K562 (cell line): ENCODE results near the gene IL10RB. TPM values are rescaled to one million over a fixed set of nuclear protein-coding genes. Genes with fewer than 3 reads are reported as not detected.

Source experiments
- ATAC-seq: fragments of 200-7000 bp; cut with Tn5 transposase; 3 replicates; pipeline ENCODE4 v1.9.1; 2020; ENCODE audit warnings: moderate library complexity
- BruUV-seq: library from RNA; stranded (reverse); fragments of 400-500 nt; replicated peaks from 2 replicates; lab custom pipeline; 2021; lab: Mats Ljungman, UMichigan
- CTCF ChIA-PET: fragments of 300-600 bp; formaldehyde crosslinking; extraction: SDS; loops from one replicate; lab custom pipeline; 2021; ENCODE audit warnings: low intra/inter-chr PET ratio; lab: Yijun Ruan, JAX
- POLR2A ChIA-PET: fragments of 300-600, 350-650 bp; sonication (Branson Sonifier 250); formaldehyde crosslinking; extraction: SDS; loops from one replicate; lab custom pipeline; 2021; ENCODE audit warnings: antibody characterized with exemption, inconsistent platforms; lab: Yijun Ruan, JAX
- DNase-seq, 4 experiments: peaks; one replicate each; pipeline versions ENCODE4 v3.0.0 to v3.0.0-alpha.2; 2011 to 2018; ENCODE audit warnings: low spot score in 3 of 4, mixed read lengths in 3 of 4; ENCODE audit errors: extremely low read depth in 1 of 4
- FAIRE-seq: peaks from 2 replicates; lab custom pipeline; 2011; peaks lifted over from hg19 to GRCh38; lab: Jason Lieb, UNC
- H2AFZ ChIP-seq: 2 replicates; pipeline ENCODE4 v1.6.0; 2011; ENCODE audit warnings: low read depth, low read length, control low read depth, inconsistent platforms
- H3K27ac ChIP-seq: fragments of 200-600 bp; 3 replicates; pipeline ENCODE4 v1.8.0; 2011; ENCODE audit warnings: low read depth, mild to moderate bottlenecking, control low read depth, inconsistent platforms, low read length, moderate library complexity, mixed read lengths; ENCODE audit errors: extremely low read depth
- H3K27me3 ChIP-seq, 2 experiments: fragments of 300-600 bp in 1 of 2; 2 replicates in 1 of 2; 3 replicates in 1 of 2; pipeline versions ENCODE4 v1.6.0 to v1.8.0; 2011; ENCODE audit warnings: inconsistent platforms in 2 of 2, low read length in 2 of 2, mild to moderate bottlenecking in 1 of 2, mixed read lengths in 1 of 2, moderate library complexity in 1 of 2; ENCODE audit not compliant: control insufficient read depth in 2 of 2, insufficient read depth in 2 of 2
- H3K36me3 ChIP-seq: fragments of 300-600 bp; 3 replicates; pipeline ENCODE4 v1.8.0; 2011; ENCODE audit warnings: mild to moderate bottlenecking, low read length, inconsistent platforms; ENCODE audit not compliant: control insufficient read depth, insufficient read depth
- H3K4me1 ChIP-seq, 2 experiments: fragments of 200-600 bp in 1 of 2; replicated peaks in 1 of 2; 2 replicates in 1 of 2; 3 replicates in 1 of 2; pipeline versions ENCODE4 v1.5.1 to v1.8.0; 2011; ENCODE audit warnings: inconsistent platforms in 2 of 2, low read length in 2 of 2, mild to moderate bottlenecking in 1 of 2, mixed read lengths in 1 of 2, moderate library complexity in 1 of 2; ENCODE audit not compliant: control insufficient read depth in 2 of 2, insufficient read depth in 2 of 2
- H3K4me2 ChIP-seq: 2 replicates; pipeline ENCODE4 v1.6.1; 2011; ENCODE audit warnings: low read length, control low read depth, inconsistent platforms, mixed read lengths; ENCODE audit not compliant: insufficient read depth
- H3K4me3 ChIP-seq: fragments of 200-600 bp; sonication (generic), shearing (Covaris generic); 2 replicates; pipeline ENCODE4 v1.5.1; 2016; ENCODE audit warnings: control low read depth, inconsistent platforms
- H3K79me2 ChIP-seq: fragments of 200-600 bp; 3 replicates; pipeline ENCODE4 v1.8.0; 2011; ENCODE audit warnings: low read length, inconsistent platforms; ENCODE audit not compliant: control insufficient read depth, insufficient read depth
- H3K9ac ChIP-seq, 2 experiments: 2 replicates each; pipeline versions ENCODE4 v1.6.0 to v1.6.1; 2011; ENCODE audit warnings: low read depth in 2 of 2, low read length in 2 of 2, control low read depth in 1 of 2, inconsistent platforms in 1 of 2, mild to moderate bottlenecking in 1 of 2, mixed read lengths in 1 of 2; ENCODE audit not compliant: insufficient read depth in 1 of 2
- H3K9me1 ChIP-seq: one replicate; pipeline ENCODE4 v1.6.0; 2011; ENCODE audit warnings: inconsistent platforms, mild to moderate bottlenecking, low read length, moderate library complexity; ENCODE audit not compliant: control insufficient read depth, insufficient read depth
- H3K9me3 ChIP-seq: replicated peaks from 2 replicates; pipeline ENCODE4 v1.5.1; 2011; ENCODE audit warnings: low read depth, low read length, inconsistent platforms; ENCODE audit not compliant: control insufficient read depth, insufficient read depth
- H4K20me1 ChIP-seq: replicated peaks from 2 replicates; pipeline ENCODE4 v1.6.1; 2011; ENCODE audit warnings: low read length, inconsistent platforms, mixed read lengths; ENCODE audit not compliant: control insufficient read depth, insufficient read depth
- ELF1 ChIP-seq: fragments of 200-800 bp; sonication (Bioruptor generic); IDR thresholded peaks from 2 replicates; pipeline ENCODE4 v1.6.1; 2016; ENCODE audit warnings: missing genetic modification characterization, missing compliant biosample characterization
- ETV5 ChIP-seq: sonication (generic); formaldehyde crosslinking; IDR thresholded peaks from 2 replicates; pipeline ENCODE4 v1.4.0; 2020; ENCODE audit warnings: low read depth, mild to moderate bottlenecking, missing genetic modification reagents
- HSF4 ChIP-seq: fragments of 250-450 bp; sonication (Bioruptor Pico); IDR thresholded peaks from 2 replicates; pipeline ENCODE4 v2.1.2; 2022; ENCODE audit warnings: mild to moderate bottlenecking, moderate library complexity, borderline replicate concordance
- JUND ChIP-seq, 2 experiments: IDR thresholded peaks; 2 replicates in 1 of 2; 3 replicates in 1 of 2; pipeline ENCODE4 v1.6.1; 2011; ENCODE audit warnings: borderline replicate concordance in 2 of 2, low read depth in 2 of 2, low read length in 2 of 2, improper control_type of control experiment in 1 of 2, missing biosample characterization in 1 of 2, missing genetic modification characterization in 1 of 2, missing genetic modification reagents in 1 of 2
- KLF16 ChIP-seq: IDR thresholded peaks from 2 replicates; pipeline ENCODE4 v1.6.1; 2016; ENCODE audit warnings: antibody characterized with exemption
- PTTG1 ChIP-seq: fragments of 450-650 bp; IDR thresholded peaks from 2 replicates; pipeline ENCODE4 v1.6.1; 2016; ENCODE audit warnings: low read depth, mild to moderate bottlenecking, missing genetic modification characterization, missing compliant biosample characterization
- RBBP5 ChIP-seq: fragments of 200-600 bp; sonication (generic); IDR thresholded peaks from 2 replicates; pipeline ENCODE4 v1.6.1; 2012; ENCODE audit warnings: borderline replicate concordance, mild to moderate bottlenecking, low read length, control low read depth, inconsistent platforms; ENCODE audit not compliant: insufficient read depth, poor library complexity, severe bottlenecking
- XRCC4 ChIP-seq: IDR thresholded peaks from one replicate; pipeline ENCODE4 v1.6.1; 2011; ENCODE audit not compliant: insufficient read depth, insufficient read length; ENCODE audit errors: extremely low read depth
- ZBTB17 ChIP-seq: fragments of 450-650 bp; formaldehyde crosslinking; IDR thresholded peaks from 2 replicates; pipeline ENCODE4 v1.4.0; 2020; ENCODE audit warnings: mild to moderate bottlenecking
- ZBTB8A ChIP-seq: fragments of 450-650 bp; IDR thresholded peaks from 2 replicates; pipeline ENCODE4 v1.6.1; 2018; ENCODE audit warnings: mild to moderate bottlenecking, moderate library complexity; ENCODE audit not compliant: partially characterized antibody
- ZNF165 ChIP-seq: fragments of 250-450 bp; sonication (Bioruptor Pico); IDR thresholded peaks from 2 replicates; pipeline ENCODE4 v1.4.0; 2020; ENCODE audit warnings: borderline replicate concordance
- ZNF232 ChIP-seq: sonication (generic); formaldehyde crosslinking; IDR thresholded peaks from 2 replicates; pipeline ENCODE4 v1.8.0; 2022; ENCODE audit warnings: mild to moderate bottlenecking, missing genetic modification reagents
- ZNF518B ChIP-seq: fragments of 250-450 bp; sonication (Bioruptor Pico); IDR thresholded peaks from 2 replicates; pipeline ENCODE4 v1.5.0; 2021; ENCODE audit warnings: mild to moderate bottlenecking, moderate library complexity
- WGBS: fragments of 100-300 bp; shearing (Covaris generic); methylation state at CpG from one replicate; pipeline ENCODE4 v1.1.6; 2016; ENCODE audit warnings: low coverage, mixed read lengths; ENCODE audit not compliant: insufficient coverage; ENCODE audit errors: missing lambda C conversion rate; 5-methylcytosine and 5-hydroxymethylcytosine counted together
- in situ Hi-C: fragments of 300-500 bp; cut with MboI; formaldehyde crosslinking; loops from 4 replicates; pipeline ENCODE4 v1.15.0; 2018; ENCODE audit warnings: inconsistent platforms, mixed read lengths
- intact Hi-C: fragments of 100-400 bp; cut with micrococcal nuclease; formaldehyde crosslinking; loops from 2 replicates; pipeline ENCODE4 v1.14.2; 2022
- polyA plus RNA-seq, 8 experiments: library from polyadenylated mRNA; depleted of rRNA in 4 of 8; stranded (reverse) in 5 of 8; unstranded in 3 of 8; fragments of >200 nt; fragmentation: Nextera tagmentation in 2 of 8; fragmentation: Illumina TruSeq in 1 of 8; extraction: Ambion mirVana in 2 of 8; extraction: Trizol in 1 of 8; gene quantifications; 2 replicates each; pipeline versions ENCODE4 v1.2.1 to v1.2.3, GENCODE V29; 2011 to 2014; ENCODE audit warnings: inconsistent platforms in 1 of 8, missing spikeins in 1 of 8
- total RNA-seq, 7 experiments: library from RNA; depleted of rRNA in 6 of 7; stranded (reverse); fragments of >200 nt in 6 of 7; fragmentation: Illumina TruSeq in 2 of 7; extraction: Trizol in 2 of 7; gene quantifications; 2 replicates each; pipeline versions ENCODE4 v1.2.1 to v1.2.3, GENCODE V29; 2011 to 2021; ENCODE audit warnings: low replicate concordance in 1 of 7

The IL10RB gene
- total and polyA plus RNA-seq, 9 of the 15 experiments (the other 6 are each of a cell fraction or from before 2014, with no cell fraction given): 10.9 to 33.8 (median 23.0) TPM

- DNase-seq (no peak), ATAC-seq (no peak), FAIRE-seq (no peak)
- no peaks in the 10 kb centered on the region for H3K27me3 ChIP-seq
- in situ Hi-C loops: no loop called here
- peaks cover 5 to 17% of the 10 kb centered on the region in 2 experiments; a peak in 4 of 5 replicates for H3K4me1 ChIP-seq
- ChIA-PET POLR2A (interaction anchor here (0.8 to 1.6 kb wide), 2 partner anchors 32 to 62 kb away, joined by 3 to 7 read pairs; no protein-coding TSS in a partner anchor), CTCF (no interaction called here)
- no peak overlapping the region for H3K4me3 ChIP-seq
- WGBS: 74% methylated on average over 11 of the region's 11 CpGs
- no peak overlapping the region for H3K27ac ChIP-seq
- peaks cover 12% of the 10 kb centered on the region; the same call in 1 of the 3 replicates for H3K36me3 ChIP-seq
- H3K9ac ChIP-seq: no peak overlapping the region
- no peak overlapping the region for H3K4me2 ChIP-seq
- BruUV-seq: no TSS peak
- H3K9me3 ChIP-seq: no peaks in the 10 kb centered on the region
- H3K79me2 ChIP-seq: peaks cover 10% of the 10 kb centered on the region
- intact Hi-C loops: no loop called here
- no peak for TF ChIP-seq XRCC4
- no peak for TF ChIP-seq HSF4 (CRISPR knock-in tag)
- H4K20me1 ChIP-seq: peaks cover 5% of the 10 kb centered on the region; the same call in 1 of the 2 replicates
- no peaks in the 10 kb centered on the region for H3K9me1 ChIP-seq
- H2AFZ ChIP-seq: no peak overlapping the region
These were observed 3.2 kb upstream of the IL10RB start for GRCh38 chr21:33262921-33263320.

DNA sequence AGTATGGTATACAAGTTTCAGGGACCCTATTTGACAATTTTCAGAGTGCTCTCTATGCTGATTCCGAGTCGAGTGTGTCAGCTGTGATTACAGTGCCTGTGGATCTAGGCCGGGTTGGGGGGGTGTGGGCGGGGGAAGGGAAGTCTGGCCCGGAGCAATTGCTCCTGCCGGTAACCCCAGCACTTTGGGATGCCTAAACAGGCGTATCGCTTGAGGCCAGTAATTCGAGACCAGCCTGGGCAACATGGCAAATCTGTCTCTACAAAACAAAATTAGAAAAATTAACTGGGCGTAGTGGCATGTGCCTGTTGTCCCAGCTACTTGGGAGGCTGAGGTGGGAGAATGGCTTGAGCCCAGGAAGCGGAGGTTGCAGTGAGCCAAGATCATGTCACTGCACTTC is 1.6 kb upstream of the IL10RB start:
- Histone ChIP-seq H2AFZ (no peak overlapping the region), H3K36me3 (peaks cover 17% of the 10 kb centered on the region; the same call in 1 of the 3 replicates), H3K9me1 (no peaks in the 10 kb centered on the region), H3K4me2 (no peak overlapping the region), H3K4me1 (peaks cover 5 to 17% of the 10 kb centered on the region in 2 experiments; a peak in 4 of 5 replicates), H3K27me3 (no peaks in the 10 kb centered on the region), H3K9me3 (no peaks in the 10 kb centered on the region), H3K4me3 (no peak overlapping the region), H3K9ac (no peak overlapping the region), H3K79me2 (peaks cover 10% of the 10 kb centered on the region), H4K20me1 (peaks cover 5% of the 10 kb centered on the region; the same call in 1 of the 2 replicates), H3K27ac (no peak overlapping the region)
- ATAC-seq (no peak), FAIRE-seq (no peak), DNase-seq (no peak)
- in situ Hi-C loops: no loop called here
- BruUV-seq: no TSS peak
- WGBS: 80% methylated on average over 11 of the region's 11 CpGs
- ChIA-PET CTCF (no interaction called here), POLR2A (no interaction called here)
- intact Hi-C loops: no loop called here
- TF ChIP-seq ZBTB17 (CRISPR knock-in tag) (no peak), PTTG1 (tag) (no peak), KLF16 (no peak), ZNF518B (CRISPR knock-in tag) (no peak), JUND (IDR thresholded peaks at IDR 0.05; ENCODE audit: borderline replicate concordance, low read depth, low read length) (no peak), JUND (tag; IDR thresholded peaks at IDR 0.05; ENCODE audit: borderline replicate concordance, low read depth, low read length) (no peak), ELF1 (tag) (no peak), ETV5 (CRISPR knock-in tag) (no peak), ZNF165 (CRISPR knock-in tag) (no peak), RBBP5 (no peak), ZBTB8A (no peak), ZNF232 (CRISPR knock-in tag) (no peak)
